SK-N-MC (cell line): ENCODE measurements around the gene PRKCB.

Experiments used
- EZH2 ChIP-seq: fragments of 200-600 bp; sonication (generic); IDR thresholded peaks from one replicate; pipeline ENCODE4 v1.6.1; 2017; ENCODE audit warnings: antibody characterized with exemption
- POLR2AphosphoS5 ChIP-seq: IDR thresholded peaks from 2 replicates; pipeline ENCODE4 v1.6.1; 2012; ENCODE audit warnings: mild to moderate bottlenecking, low read depth, low read length, borderline replicate concordance

DNA sequence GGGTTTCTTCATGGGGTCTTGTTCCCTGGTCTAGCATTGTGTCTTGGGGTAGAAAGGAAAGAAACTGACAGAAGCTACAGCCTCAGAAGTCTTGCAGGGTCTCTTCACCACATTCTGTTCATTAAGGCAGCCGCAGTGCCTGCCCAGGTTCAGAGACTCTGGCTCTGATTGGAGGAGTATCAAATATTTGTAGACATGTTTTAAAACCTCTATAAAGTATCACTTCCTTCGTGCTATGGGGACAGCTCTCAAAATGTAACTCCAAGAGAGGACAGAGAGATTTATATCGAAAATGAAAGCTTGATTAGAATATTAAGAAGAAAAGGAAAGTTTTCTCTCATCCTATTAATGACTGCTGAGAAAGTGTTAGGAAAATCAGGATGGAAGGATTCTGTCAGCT lies 313.3 kb downstream of the PRKCB start:
- no peak for TF ChIP-seq POLR2AphosphoS5
- no peak for TF ChIP-seq EZH2
